Hindlimb muscle (tissue), 1 donor: Measurements from ENCODE around the gene MAP2. TPM values are rescaled to one million over a fixed set of nuclear protein-coding genes. Genes with fewer than 3 reads are reported as not detected.
A peak's percentile ranks its signal among the peaks of the same experiment; 100 is the strongest.

Experiments used
- DNase-seq: peaks from one replicate; pipeline ENCODE4 v3.0.0-alpha.2; 2013
- polyA plus RNA-seq: library from polyadenylated mRNA; unstranded; fragments of 120-200 nt; gene quantifications from one replicate; pipeline ENCODE4 v1.2.1, GENCODE V29; 2013; ENCODE audit not compliant: insufficient read length

Gene MAP2
- polyA plus RNA-seq, 1 donor = 6.2 TPM

DNA sequence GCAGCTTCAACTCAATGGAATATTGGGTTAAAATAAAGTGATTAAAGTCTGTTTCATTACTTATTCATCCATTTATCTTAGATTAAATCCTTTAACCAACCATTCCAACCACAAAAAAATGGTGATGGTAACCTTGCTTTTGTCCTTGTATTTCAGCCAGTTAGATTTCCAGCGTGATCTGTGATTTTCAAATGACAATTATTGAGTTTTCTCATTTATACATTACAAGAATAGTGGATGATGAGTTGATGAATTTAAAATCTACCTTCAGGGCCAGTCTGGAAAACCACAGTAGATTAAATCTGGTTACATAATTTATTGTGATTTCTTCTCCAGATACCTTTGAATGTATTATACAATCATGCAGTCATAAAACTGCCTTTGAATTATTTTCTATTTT, 318.1 kb downstream of the MAP2 start:
- no peak for DNase-seq

DNA sequence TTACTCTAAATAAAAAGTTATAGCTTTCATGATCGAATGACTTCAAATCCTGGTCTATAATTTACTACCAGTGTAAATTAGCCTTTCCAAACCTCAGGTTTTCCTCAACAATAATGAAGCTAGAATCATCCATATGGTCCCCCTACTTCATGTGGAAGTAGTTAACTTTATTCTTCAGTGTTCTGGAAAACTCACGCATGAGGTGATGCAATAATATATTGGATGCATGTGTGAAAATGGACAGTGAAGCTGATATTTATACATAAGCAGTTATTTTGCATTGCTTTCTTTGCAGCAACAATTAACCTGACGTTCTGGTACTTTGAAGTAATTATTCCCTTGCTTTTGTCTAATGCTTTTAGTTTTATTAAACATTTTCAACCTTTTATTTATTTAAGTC, 329.2 kb downstream of the MAP2 start:
- no peak for DNase-seq

DNA sequence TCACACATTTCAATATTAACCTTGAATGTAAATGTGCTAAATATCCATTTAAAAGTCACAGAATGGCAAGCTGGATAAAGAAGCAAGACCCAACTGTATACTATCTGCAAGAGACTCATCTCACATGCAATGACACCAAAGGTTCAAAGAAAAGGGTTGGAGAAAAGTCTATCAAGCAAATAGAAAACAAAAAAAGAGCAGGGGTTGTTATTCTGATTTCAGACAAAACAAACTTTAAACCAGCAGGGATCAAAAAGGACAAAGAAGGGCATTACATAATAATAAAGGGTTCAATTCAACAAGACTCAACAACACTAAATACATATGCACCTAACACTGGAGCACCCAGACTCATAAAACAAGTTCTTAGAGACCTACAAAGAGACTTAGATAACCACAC, 333.3 kb downstream of the MAP2 start:
- no peak for DNase-seq

DNA sequence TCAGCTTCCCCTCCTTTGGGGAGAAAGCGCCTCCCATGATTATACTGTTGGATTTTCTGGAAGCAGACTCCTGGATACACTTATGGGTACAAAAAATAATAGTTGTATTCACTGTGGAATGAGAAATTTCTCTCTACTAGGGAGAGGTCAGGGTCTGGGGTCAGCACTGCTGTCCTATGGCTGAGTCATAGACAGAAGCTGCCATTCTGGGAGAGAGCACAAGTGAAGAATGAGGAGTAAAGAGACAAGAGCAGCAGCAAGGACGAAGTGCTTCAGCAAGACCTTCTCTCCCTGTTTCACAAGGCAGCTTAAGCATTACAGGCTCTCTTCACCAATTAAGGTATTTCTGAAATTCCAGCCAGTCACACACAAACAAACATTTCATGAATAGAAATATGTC, 337.7 kb downstream of the MAP2 start:
- no peak for DNase-seq

DNA sequence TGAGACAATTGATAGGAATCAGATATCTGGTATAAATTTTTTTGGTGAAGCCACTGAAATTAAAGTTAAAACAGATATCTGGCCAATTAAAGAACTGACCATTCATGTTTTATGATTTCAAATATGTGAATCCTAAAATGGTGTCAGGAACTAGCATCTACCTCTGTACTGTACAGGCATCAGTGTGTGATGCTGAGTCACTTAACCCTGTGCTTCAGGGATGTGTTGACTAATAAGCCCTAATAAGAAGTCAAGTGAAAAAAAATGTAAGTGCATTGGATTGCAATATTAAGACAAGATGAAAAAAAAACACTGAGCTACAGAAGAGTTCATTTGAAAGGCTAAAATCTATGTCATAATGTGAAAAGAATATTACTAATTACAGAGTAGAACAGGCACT, 338.7 kb downstream of the MAP2 start:
- DNase-seq = no peak

DNA sequence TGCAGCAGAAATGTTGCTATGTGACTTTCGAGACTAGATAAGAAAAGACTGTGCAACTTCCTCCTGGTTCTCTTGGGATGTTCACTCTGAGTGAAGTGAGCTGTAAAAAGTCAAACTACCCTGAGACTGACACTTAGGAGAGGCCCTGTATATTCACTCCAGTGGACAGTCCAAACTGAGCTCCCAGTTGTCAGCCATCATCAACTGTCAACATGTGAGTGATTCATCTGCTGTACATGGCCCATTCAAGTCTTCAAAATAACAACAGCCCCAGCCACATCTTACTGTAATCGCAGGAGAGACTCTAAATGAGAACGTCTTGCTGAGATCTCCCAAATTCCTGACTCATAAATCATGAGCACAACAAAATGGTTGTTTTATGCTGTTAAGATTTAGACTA, 339.3 kb downstream of the MAP2 start:
- DNase-seq = no peak

DNA sequence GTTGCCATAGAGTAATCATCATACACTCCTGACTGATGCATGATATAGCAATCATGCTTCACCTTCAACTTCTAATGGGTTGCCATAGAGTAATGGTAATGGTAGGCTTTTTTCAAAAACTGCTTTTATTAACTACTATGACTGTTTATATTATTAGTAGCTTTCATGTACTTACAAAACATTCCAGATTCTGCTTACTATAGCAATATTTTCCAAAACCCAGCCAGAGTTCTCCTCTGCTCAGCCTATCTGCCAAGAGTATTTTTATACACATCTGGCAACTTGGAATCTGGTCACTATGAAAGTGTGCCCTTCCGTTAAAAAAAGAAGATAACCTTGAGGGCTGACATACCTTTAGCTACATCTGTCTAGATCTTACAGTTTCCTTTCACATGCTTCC, 342.8 kb downstream of the MAP2 start:
- DNase-seq = no peak

DNA sequence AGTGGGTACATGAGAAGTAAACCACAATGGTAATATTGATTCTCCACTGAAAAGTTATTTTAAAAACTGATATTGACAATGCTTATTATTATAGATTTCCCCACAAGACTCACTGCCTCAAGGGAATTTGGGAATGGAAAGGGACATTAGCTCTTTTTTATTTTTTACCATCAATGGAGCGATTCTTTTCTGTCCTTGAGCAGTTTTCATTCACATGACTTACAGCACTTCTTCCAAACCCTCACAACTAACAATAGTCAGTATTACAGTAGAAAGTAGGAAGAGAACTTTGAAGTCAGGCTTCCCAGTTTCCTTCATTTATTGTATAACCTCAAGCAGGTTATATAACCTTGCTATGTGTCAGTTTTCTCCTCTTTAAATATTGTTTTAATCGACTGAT, 343.5 kb downstream of the MAP2 start:
- DNase-seq = no peak

DNA sequence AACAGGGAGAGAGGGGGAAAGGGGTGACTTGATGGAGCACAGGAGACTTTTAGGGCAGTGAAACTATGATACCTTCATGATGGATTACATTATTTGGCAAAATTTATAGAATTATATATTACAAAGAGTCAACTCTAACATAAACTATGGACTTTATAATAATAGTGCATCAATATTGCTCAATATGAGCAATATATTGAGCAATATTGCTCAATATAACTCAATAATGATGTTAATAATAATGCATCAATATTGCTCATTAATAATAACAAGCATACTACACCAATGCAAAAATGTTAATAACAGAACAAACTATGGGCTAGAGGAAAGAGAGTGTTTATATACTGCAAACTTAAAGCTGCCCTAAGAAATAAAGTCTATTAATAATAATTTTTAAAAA, 344.7 kb downstream of the MAP2 start:
- no peak for DNase-seq

DNA sequence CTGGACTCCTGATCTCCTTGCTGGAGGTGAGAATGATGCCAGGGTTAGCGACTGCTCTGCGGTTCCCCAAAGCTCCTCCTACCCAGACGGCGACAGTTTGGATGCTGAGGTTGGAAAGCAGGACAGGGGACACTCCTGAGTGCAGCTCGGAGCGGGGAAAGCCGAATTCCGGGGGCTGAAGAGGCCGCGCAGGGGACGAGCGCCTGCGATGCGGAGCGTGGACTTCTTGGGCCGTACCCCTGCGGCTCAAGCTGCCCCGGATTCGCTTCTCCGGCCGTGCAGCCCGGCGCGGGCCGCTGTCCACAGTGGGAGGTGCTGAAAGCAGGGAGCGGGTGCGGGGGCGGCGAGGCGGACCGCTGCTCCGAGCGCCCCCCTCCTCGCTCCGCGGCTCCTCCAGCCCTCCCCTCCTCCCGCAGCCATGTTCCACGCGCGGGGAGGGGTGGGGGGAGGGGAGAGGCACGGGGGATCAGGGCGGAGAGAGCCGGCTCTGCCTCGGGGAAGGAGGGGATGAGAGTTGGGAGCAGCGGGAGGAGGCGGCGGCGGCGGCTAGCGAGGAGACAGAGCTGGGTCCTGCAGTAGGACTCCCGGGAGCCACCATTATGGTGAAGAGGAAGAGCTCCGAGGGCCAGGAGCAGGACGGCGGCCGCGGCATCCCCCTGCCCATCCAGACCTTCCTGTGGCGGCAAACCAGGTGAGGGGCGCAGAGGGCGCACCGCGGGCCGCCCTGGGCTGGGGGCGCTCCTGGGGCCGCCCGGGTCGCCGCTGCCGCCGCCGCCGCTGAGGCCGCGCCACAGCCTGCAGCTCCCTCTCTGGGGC, 347.8 kb downstream of the MAP2 start, which contains the start of gene UNC80:
Gene UNC80, plus strand, starts transcription at position 359 of the 816 bp plus-strand sequence. Its CDS starts 241 bp downstream, at position 600.
- DNase-seq = peak; percentile 78

DNA sequence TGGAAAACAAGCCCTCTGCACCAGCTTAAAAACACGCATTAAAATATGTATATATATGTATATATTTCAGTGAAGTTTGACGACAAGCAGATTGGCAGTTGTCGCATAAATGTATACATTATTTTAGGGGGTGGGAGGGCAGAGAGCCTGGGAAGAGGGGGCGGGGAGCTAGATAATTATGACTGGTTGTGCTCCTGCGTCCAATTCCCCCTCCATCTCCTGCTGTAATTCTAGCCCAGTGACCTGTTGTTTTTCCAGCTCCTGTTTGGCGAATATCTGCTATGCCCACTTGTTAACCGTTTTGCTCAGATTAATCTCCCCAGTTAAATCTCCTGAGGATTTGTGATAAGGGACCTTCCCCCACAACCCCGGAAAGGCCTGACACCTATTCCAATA, 348.4 kb downstream of the MAP2 start:
- no peak for DNase-seq

DNA sequence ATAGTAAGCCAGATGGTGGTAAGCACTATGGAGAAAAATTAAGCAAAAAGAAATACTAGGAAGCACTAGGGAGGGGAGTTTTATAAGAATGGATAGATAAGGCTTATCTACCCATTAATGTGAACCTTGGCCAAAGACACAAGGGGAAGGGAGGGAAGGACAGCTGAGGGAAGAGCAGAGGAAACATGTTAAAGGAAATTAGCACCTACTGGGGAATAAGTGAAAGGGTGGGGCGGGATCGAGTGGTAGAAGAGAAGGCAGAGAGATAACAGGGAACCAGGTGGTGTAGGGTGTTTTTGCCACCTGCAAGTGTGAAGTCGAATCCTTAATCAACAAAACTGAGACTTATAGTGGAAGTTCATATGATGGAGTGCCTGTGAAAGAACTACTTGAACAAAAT, 349.5 kb downstream of the MAP2 start:
- DNase-seq = no peak
